ENCODE measurements around the gene CAB39L. TPM values are rescaled to one million over a fixed set of nuclear protein-coding genes. Genes with fewer than 3 reads are reported as not detected.

Gene CAB39L
- total and polyA plus RNA-seq, 2 of the 13 experiments (the other 11 are each of a cell fraction or from before 2014, with no cell fraction given), result 3.1 to 6.1 TPM

DNA sequence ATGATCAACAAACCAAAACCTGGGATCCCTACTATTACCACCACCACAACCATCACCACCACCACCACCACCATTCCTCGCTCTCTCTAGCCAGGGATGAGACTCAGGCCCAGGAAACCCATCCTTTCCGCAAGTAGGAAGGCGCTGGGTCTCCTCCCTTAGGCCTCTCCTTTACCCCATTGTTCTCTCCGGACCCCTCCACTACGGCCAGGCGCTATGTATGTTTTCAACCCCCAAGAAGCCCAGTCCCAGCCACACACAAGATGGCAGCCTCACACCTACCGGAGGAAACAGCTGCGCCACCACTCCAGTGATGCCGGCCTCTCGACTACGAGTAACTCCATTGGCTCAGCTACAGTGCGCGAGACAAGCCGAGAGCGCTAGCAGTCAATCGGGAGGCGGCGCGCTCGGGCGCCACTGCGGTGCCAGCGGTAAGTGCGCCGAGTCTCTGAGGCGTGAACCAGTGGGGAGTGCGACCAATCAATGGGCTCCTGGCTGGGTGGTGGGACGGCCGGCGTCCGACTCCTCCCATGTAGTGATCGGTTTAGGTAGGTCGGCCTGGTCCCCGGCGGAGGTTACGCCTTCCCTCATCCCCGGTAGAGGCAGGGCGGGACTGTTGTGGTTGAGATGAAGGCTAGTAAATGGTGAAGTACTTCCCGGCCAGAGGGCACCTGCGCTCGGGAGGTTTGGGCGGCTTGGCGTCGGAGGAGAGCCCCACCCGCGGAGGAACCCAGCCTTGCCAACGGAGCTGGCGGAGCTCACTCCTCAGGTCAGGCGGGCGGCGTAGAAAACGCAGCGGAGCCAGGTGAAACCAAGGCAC, at the start of gene CAB39L, which contains the start of gene SETDB2 (continued):
- no peak for TF ChIP-seq ZNF33B (CRISPR knock-in tag; IDR thresholded peaks at IDR 0.05)
- no peak for TF ChIP-seq TRIM24 (CRISPR knock-in tag; IDR thresholded peaks at IDR 0.05)
- no peak for TF ChIP-seq ZNF549 (CRISPR knock-in tag; IDR thresholded peaks at IDR 0.05)
- TF ChIP-seq ZNF44 (CRISPR knock-in tag; IDR thresholded peaks at IDR 0.05), result no peak
- no peak for TF ChIP-seq NCOA5 (CRISPR knock-in tag; IDR thresholded peaks at IDR 0.05)
- no peak for TF ChIP-seq RAD51 (IDR thresholded peaks at IDR 0.05; ENCODE audit: borderline replicate concordance)
- no peak for TF ChIP-seq CENPT (CRISPR knock-in tag; IDR thresholded peaks at IDR 0.05; ENCODE audit: low read depth)
- TF ChIP-seq ZBTB21 (CRISPR knock-in tag; IDR thresholded peaks at IDR 0.05), result no peak
- TF ChIP-seq MZF1 (CRISPR knock-in tag; IDR thresholded peaks at IDR 0.05; ENCODE audit: borderline replicate concordance), result no peak
- no peak for TF ChIP-seq ZNF776 (CRISPR knock-in tag; IDR thresholded peaks at IDR 0.05)
- TF ChIP-seq SIN3B (IDR thresholded peaks at IDR 0.05; ENCODE audit: low read length), result 0 out of 2 replicates have a peak, but pooled peaks have one; percentile 28
- no peak for TF ChIP-seq ZNF256 (CRISPR knock-in tag; conservative IDR thresholded peaks at IDR 0.05)
- no peak for TF ChIP-seq PAWR (CRISPR knock-in tag; IDR thresholded peaks at IDR 0.05; ENCODE audit: borderline replicate concordance)
- no peak for TF ChIP-seq POLR2AphosphoS2 (IDR thresholded peaks at IDR 0.05; ENCODE audit: low read depth, low read length)
- no peak for TF ChIP-seq DPF2 (CRISPR knock-in tag; IDR thresholded peaks at IDR 0.05; ENCODE audit: borderline replicate concordance, low read depth)
- peak; percentile 53; the same call in 1 of the 2 replicates for TF ChIP-seq ARNTL (CRISPR knock-in tag; IDR thresholded peaks at IDR 0.05)
- TF ChIP-seq SMAD9 (CRISPR knock-in tag; IDR thresholded peaks at IDR 0.05), result no peak
- no peak for TF ChIP-seq KDM3A (CRISPR knock-in tag; IDR thresholded peaks at IDR 0.05; ENCODE audit: low read depth)
- peak; percentile 19; the same call in 1 of the 2 replicates for TF ChIP-seq MIER2 (CRISPR knock-in tag; IDR thresholded peaks at IDR 0.05)
- TF ChIP-seq FOXK1 (CRISPR knock-in tag; IDR thresholded peaks at IDR 0.05; ENCODE audit: borderline replicate concordance, low read depth), result peak; percentile 59; the same call in 1 of the 2 replicates
- no peak for TF ChIP-seq PLRG1 (conservative IDR thresholded peaks at IDR 0.05)
- no peak for TF ChIP-seq SRSF9 (IDR thresholded peaks at IDR 0.05; ENCODE audit: borderline replicate concordance, insufficient read depth, low read depth, low read length, poor library complexity, severe bottlenecking)
- no peak for TF ChIP-seq MIXL1 (CRISPR knock-in tag; IDR thresholded peaks at IDR 0.05)
- TF ChIP-seq NBN (conservative IDR thresholded peaks at IDR 0.05), result no peak
- no peak; a peak in 1 of 4 replicates for TF ChIP-seq KLF16 (CRISPR knock-in tag; IDR thresholded peaks at IDR 0.05)
- TF ChIP-seq ZNF350 (CRISPR knock-in tag; IDR thresholded peaks at IDR 0.05; ENCODE audit: borderline replicate concordance, low read depth), result peak; percentile 83; the same call in 1 of the 2 replicates
- TF ChIP-seq SKI (IDR thresholded peaks at IDR 0.05; ENCODE audit: partially characterized antibody), result no peak
- TF ChIP-seq ZNF790 (CRISPR knock-in tag; IDR thresholded peaks at IDR 0.05; ENCODE audit: borderline replicate concordance), result no peak; the same call in 1 of the 2 replicates
- peak; percentile 38; the same call in 1 of the 2 replicates for TF ChIP-seq ZNF792 (CRISPR knock-in tag; IDR thresholded peaks at IDR 0.05)
- no peak for TF ChIP-seq NR2F6 (IDR thresholded peaks at IDR 0.05)
- no peak for TF ChIP-seq NR2F6 (CRISPR knock-in tag; IDR thresholded peaks at IDR 0.05)
- TF ChIP-seq PPARG (CRISPR knock-in tag; conservative IDR thresholded peaks at IDR 0.05), result no peak
- no peak for TF ChIP-seq ZFP41 (CRISPR knock-in tag; IDR thresholded peaks at IDR 0.05; ENCODE audit: borderline replicate concordance)
- TF ChIP-seq MAF1 (CRISPR knock-in tag; IDR thresholded peaks at IDR 0.05; ENCODE audit: borderline replicate concordance), result no peak
- TF ChIP-seq SALL2 (CRISPR knock-in tag; IDR thresholded peaks at IDR 0.05), result peak; percentile 60; the same call in 1 of the 2 replicates

Data from HepG2 (cell line).